Subcutaneous adipose tissue (tissue), 4 donors: ENCODE data around the gene CDH2. TPM values are rescaled to one million over a fixed set of nuclear protein-coding genes. Genes with fewer than 3 reads are reported as not detected.

Experiments
- total RNA-seq, 4 donors: library from RNA; depleted of rRNA; stranded (reverse); fragments of >200 nt; gene quantifications; one replicate each; pipeline ENCODE4 v1.1.0, GENCODE V29; 2016
- TF ChIP-seq, protein P1 (sequence below): fragments of 450-650 bp; IDR thresholded peaks from one replicate; pipeline ENCODE4 v1.5.1; 2016; ENCODE audit warnings: low read depth, mild to moderate bottlenecking, control low read depth, antibody characterized with exemption, moderate library complexity

The CDH2 gene
- total RNA-seq, 4 donors from 2014 or later = 0.22 to 0.49 TPM; not detected in 2

DNA sequence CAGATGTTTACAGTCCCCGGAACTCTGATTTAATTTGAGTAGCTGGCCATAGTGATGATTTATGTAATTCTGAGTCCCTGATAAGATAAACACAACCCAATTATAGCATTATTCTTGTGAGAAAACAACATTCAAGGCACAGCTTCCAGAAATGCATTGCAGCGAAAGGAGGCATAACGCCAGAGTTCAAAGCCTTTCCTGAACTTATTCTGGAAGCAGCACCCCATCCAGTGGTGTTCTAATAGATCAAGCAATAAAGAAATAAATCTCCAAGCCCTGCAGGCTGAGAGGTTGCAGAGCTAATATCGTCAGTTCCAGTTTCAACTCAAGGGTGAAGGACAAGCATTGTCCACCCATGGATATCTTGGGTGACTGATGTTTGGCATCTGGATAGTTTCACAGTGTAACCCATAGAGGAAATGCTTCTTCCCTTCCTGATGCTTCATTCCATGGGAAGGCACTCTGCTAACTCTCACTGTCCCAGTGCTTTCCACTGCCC is 18.8 kb downstream of the CDH2 start:
- TF ChIP-seq, protein P1, sequence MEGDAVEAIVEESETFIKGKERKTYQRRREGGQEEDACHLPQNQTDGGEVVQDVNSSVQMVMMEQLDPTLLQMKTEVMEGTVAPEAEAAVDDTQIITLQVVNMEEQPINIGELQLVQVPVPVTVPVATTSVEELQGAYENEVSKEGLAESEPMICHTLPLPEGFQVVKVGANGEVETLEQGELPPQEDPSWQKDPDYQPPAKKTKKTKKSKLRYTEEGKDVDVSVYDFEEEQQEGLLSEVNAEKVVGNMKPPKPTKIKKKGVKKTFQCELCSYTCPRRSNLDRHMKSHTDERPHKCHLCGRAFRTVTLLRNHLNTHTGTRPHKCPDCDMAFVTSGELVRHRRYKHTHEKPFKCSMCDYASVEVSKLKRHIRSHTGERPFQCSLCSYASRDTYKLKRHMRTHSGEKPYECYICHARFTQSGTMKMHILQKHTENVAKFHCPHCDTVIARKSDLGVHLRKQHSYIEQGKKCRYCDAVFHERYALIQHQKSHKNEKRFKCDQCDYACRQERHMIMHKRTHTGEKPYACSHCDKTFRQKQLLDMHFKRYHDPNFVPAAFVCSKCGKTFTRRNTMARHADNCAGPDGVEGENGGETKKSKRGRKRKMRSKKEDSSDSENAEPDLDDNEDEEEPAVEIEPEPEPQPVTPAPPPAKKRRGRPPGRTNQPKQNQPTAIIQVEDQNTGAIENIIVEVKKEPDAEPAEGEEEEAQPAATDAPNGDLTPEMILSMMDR = no peak

DNA sequence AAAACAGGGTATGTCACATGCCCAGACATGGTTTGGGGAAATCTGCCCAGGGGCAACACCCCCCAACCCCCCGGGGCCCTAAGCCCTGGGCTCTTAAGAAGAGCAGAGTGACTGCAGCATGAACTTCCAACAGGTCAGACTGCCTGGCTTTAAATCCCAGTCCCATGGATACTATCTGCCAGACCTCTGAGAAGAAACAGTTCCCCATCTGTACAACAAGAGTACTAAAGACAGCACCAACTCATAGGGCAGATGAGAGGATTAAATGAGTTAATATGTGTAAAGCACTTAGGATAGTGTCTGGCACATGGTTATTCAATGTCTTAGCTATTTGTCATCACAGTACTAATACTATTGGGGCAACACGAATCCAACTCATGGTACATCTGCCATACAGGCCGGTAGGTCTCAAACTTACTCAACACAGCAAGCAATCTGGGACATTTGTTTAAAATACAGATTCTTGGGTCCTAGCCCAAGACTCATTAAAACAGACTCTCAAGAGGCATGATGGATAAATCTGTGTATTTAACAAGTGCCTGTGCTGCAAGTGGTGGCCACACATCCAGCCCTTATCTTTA is 23.4 kb downstream of the CDH2 start:
- TF ChIP-seq, protein P1 = no peak

DNA sequence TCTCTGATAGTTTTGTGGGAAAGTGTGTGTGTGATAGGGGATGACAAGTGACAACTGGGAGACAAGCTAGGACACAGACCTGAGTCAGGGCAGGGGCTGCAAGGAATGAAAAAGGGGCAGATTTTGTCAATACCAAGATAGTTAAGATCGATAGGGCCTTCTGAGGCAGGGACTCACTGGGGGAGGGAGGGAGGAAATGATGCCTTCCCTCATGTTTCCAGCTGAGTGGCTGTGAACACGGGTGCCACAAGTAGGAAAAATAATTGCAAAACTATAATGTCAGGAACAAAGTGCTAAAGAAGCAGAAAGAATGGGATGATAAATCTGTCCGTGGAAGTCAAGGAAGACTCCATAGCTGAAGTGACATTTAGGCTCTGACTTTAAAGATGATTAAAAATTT is 24.2 kb downstream of the CDH2 start:
- TF ChIP-seq, protein P1 = no peak

DNA sequence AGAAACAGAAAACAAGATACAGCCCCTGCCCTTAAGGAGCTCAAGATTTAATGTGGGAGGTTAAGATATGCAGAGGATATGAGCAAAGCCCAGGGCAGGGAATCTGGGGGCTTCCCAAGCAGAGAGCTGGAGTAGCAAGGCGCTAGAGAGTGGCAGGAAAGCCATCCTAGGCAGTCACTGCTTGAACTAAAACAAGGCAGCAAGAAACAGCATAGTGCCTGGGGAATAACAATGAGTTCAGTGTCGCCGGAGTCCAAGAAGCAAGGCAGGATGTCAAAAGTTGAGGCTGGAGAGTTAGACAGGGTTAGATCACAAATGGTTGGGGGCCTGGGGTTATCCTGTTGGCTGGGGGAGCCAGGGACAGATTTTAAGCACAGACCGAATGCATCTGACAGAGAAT is 24.6 kb downstream of the CDH2 start:
- TF ChIP-seq, protein P1 = no peak

DNA sequence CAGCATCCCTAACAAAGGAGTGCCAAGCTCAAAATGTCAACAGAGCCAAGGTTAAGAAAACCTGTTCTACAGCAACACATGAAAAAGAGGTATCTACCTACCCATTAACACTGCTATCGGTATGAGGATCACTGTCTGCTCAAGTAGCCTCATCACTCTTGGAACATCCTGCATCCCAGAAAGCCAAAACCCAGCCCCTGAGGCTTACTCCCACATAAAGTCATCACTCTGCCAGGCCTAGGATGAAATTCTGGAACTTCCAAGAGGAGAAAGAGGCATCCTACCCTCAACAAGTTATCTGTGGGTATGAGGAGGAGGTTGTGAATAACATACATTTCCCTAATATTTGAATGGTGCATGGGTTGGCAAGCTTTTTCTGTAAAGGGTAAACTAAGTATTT is 25.5 kb downstream of the CDH2 start:
- TF ChIP-seq, protein P1 = no peak

DNA sequence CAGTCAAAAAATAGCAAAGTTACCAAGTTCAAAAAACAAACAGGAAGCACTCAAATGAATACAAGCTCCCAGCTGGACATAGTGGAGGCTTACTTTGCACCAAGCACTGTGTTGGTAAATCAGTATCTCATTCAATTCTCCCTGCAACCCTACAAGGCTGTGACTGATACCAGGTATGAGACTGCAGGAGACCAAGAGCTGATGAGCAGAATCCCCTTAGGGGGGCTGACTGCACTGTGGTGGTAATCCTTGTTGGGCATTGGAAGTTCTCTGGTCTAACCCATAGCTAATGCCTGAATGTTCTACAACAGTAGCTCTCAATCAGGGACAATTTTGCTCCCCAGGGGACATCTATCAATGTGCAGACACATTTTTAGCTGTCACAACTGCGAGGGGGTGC is 26.0 kb downstream of the CDH2 start:
- TF ChIP-seq, protein P1 = no peak

DNA sequence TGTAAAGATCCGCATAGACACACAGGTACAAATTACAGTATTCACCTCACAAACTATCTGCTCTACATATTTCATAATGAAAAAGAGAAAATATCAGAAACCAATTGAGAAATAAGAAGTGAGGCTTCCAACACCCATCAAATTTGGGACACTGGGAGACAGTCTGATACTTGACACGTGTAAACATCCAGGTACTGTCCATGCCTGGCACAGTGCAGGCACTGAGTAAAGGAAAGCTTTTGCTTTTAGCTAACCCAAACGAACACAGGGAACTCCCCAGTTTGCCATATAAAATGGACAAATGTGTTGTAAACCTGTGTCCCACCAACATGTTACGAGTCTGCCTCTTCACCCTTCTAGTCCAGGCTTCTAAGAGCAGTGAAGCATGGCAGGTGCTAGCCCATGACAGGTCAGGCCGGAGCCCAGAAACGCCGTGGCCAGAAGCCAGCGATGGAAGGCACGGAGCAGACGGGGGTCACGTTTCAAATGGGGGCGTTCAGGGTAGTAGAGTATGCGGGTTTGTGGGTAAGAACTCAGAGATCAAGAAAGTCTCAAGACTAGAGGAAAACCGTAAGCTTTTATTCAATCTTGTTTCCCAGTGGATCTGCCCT is 27.0 kb downstream of the CDH2 start:
- TF ChIP-seq, protein P1 = no peak
